Measurements from ENCODE around the gene APOBEC3A. TPM values are rescaled to one million over a fixed set of nuclear protein-coding genes. Genes with fewer than 3 reads are reported as not detected.

APOBEC3A gene
- polyA plus RNA-seq, 1 experiment = not detected

GRCh38 chr22:38937036-38937435 is 20.4 kb upstream of the APOBEC3A start:
- CTCF ChIA-PET = no interaction called here
- DNase-seq (ENCODE audit: low read depth, low spot score) = no peak
- Histone ChIP-seq H3K4me3 (ENCODE audit: low read depth, low read length) (no peak overlapping the region), H3K9me3 (ENCODE audit: control insufficient read depth, insufficient read depth, low read length) (no peaks in the 10 kb centered on the region; the same call in 1 of the 2 replicates), H3K27ac (ENCODE audit: low read depth, low read length) (no peak overlapping the region), H3K27me3 (ENCODE audit: control insufficient read depth, insufficient read depth, low read length) (peaks cover 35% of the 10 kb centered on the region)
- TF ChIP-seq CTCF (IDR thresholded peaks at IDR 0.05; ENCODE audit: low read depth, low read length) = no peak
- POLR2A ChIA-PET = no interaction called here

GRCh38 chr22:38937541-38937940 is 19.9 kb upstream of the APOBEC3A start:
- Histone ChIP-seq H3K4me3 (ENCODE audit: low read depth, low read length) (no peak overlapping the region), H3K27me3 (ENCODE audit: control insufficient read depth, insufficient read depth, low read length) (peaks cover 37% of the 10 kb centered on the region)
- CTCF ChIA-PET = no interaction called here

GRCh38 chr22:38938221-38938620 is 19.2 kb upstream of the APOBEC3A start:
- POLR2A ChIA-PET = no interaction called here
- H3K27ac ChIP-seq (ENCODE audit: low read depth, low read length) = no peak overlapping the region
- peaks cover 39% of the 10 kb centered on the region for H3K27me3 ChIP-seq (ENCODE audit: control insufficient read depth, insufficient read depth, low read length)
- no peak for DNase-seq (ENCODE audit: low read depth, low spot score)
- CTCF ChIA-PET = no interaction called here
- H3K9me3 ChIP-seq (ENCODE audit: control insufficient read depth, insufficient read depth, low read length) = no peaks in the 10 kb centered on the region; the same call in 1 of the 2 replicates
- H3K4me3 ChIP-seq (ENCODE audit: low read depth, low read length) = no peak overlapping the region
- TF ChIP-seq CTCF (IDR thresholded peaks at IDR 0.05; ENCODE audit: low read depth, low read length) = no peak

More at GRCh38 chr22:38937541-38937940, 19.9 kb upstream of the APOBEC3A start:
- no peak for DNase-seq (ENCODE audit: low read depth, low spot score)
- no peak overlapping the region for H3K27ac ChIP-seq (ENCODE audit: low read depth, low read length)
- TF ChIP-seq CTCF (IDR thresholded peaks at IDR 0.05; ENCODE audit: low read depth, low read length) = no peak
- H3K9me3 ChIP-seq (ENCODE audit: control insufficient read depth, insufficient read depth, low read length) = no peaks in the 10 kb centered on the region; the same call in 1 of the 2 replicates
- POLR2A ChIA-PET = no interaction called here

GRCh38 chr22:38938925-38939324 is 18.5 kb upstream of the APOBEC3A start:
- no peak for DNase-seq (ENCODE audit: low read depth, low spot score)
- H3K9me3 ChIP-seq (ENCODE audit: control insufficient read depth, insufficient read depth, low read length) = no peaks in the 10 kb centered on the region; the same call in 1 of the 2 replicates
- peaks cover 43% of the 10 kb centered on the region for H3K27me3 ChIP-seq (ENCODE audit: control insufficient read depth, insufficient read depth, low read length)
- ChIA-PET POLR2A (no interaction called here), CTCF (no interaction called here)
- H3K27ac ChIP-seq (ENCODE audit: low read depth, low read length) = no peak overlapping the region
- no peak overlapping the region for H3K4me3 ChIP-seq (ENCODE audit: low read depth, low read length)
- TF ChIP-seq CTCF (IDR thresholded peaks at IDR 0.05; ENCODE audit: low read depth, low read length) = no peak

GRCh38 chr22:38940811-38941384 is 16.5 kb upstream of the APOBEC3A start:
- TF ChIP-seq CTCF (IDR thresholded peaks at IDR 0.05; ENCODE audit: low read depth, low read length) = no peak
- Histone ChIP-seq H3K9me3 (ENCODE audit: control insufficient read depth, insufficient read depth, low read length) (no peaks in the 10 kb centered on the region), H3K4me3 (ENCODE audit: low read depth, low read length) (no peak overlapping the region), H3K27me3 (ENCODE audit: control insufficient read depth, insufficient read depth, low read length) (peaks cover 44% of the 10 kb centered on the region), H3K27ac (ENCODE audit: low read depth, low read length) (no peak overlapping the region)
- POLR2A ChIA-PET = no interaction called here
- CTCF ChIA-PET = interaction anchor here (0.6 kb wide), 1 partner anchor 334 kb away, joined by 4 read pairs; no protein-coding TSS in a partner anchor
- no peak for DNase-seq (ENCODE audit: low read depth, low spot score)

Data from AG04450 (cell line).